ENCODE results near the gene NUP188. TPM values are rescaled to one million over a fixed set of nuclear protein-coding genes. Genes with fewer than 3 reads are reported as not detected.

NUP188 gene
- total and polyA plus RNA-seq, 10 of the 15 experiments (the other 5 are each of a cell fraction or from before 2014, with no cell fraction given) = 1.4 to 73.7 (median 48.9) TPM

DNA sequence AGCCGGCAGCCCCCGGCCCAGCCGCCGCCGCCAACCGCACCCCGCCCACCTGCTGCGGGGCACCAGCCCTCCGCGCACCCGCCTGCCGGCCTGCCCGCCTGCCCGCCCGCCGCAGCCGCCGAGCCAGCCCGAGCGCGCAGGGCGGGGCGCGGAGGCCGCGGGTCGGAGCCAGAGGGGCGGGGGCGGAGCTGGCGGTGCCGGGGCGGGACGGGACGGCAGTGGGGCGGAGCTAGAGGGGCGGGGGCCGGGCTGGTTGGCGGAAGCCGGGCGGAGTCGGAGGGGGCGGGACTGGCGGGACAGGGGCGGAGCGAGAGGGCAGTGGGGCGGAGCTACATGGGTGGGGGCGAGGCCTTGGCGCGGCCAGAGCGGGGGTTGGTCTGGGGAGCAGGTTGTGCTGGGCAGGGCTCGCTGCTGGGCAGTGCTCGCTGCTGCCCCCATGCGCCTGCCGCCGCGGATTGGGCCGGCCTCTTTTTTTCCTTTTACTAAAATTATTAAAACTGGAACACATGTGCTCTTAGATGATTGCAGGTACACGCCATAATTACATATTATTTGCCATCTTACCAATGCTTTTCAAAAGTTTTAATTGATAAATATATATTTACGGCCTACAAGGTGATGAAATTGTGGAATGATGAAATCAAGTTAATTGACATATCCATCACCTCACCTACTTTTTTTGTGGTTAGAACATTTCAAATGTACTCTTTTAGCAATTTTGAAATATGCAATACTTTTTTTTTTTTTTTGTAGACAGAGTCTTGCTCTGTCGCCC is 80.9 kb downstream of the NUP188 start, which contains the start of gene SH3GLB2 (continued):
- TF ChIP-seq, protein P1, sequence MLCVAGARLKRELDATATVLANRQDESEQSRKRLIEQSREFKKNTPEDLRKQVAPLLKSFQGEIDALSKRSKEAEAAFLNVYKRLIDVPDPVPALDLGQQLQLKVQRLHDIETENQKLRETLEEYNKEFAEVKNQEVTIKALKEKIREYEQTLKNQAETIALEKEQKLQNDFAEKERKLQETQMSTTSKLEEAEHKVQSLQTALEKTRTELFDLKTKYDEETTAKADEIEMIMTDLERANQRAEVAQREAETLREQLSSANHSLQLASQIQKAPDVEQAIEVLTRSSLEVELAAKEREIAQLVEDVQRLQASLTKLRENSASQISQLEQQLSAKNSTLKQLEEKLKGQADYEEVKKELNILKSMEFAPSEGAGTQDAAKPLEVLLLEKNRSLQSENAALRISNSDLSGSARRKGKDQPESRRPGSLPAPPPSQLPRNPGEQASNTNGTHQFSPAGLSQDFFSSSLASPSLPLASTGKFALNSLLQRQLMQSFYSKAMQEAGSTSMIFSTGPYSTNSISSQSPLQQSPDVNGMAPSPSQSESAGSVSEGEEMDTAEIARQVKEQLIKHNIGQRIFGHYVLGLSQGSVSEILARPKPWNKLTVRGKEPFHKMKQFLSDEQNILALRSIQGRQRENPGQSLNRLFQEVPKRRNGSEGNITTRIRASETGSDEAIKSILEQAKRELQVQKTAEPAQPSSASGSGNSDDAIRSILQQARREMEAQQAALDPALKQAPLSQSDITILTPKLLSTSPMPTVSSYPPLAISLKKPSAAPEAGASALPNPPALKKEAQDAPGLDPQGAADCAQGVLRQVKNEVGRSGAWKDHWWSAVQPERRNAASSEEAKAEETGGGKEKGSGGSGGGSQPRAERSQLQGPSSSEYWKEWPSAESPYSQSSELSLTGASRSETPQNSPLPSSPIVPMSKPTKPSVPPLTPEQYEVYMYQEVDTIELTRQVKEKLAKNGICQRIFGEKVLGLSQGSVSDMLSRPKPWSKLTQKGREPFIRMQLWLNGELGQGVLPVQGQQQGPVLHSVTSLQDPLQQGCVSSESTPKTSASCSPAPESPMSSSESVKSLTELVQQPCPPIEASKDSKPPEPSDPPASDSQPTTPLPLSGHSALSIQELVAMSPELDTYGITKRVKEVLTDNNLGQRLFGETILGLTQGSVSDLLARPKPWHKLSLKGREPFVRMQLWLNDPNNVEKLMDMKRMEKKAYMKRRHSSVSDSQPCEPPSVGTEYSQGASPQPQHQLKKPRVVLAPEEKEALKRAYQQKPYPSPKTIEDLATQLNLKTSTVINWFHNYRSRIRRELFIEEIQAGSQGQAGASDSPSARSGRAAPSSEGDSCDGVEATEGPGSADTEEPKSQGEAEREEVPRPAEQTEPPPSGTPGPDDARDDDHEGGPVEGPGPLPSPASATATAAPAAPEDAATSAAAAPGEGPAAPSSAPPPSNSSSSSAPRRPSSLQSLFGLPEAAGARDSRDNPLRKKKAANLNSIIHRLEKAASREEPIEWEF (IDR thresholded peaks at IDR 0.05; ENCODE audit: insufficient replicate concordance, low read depth, low read length) = no peak
- TF ChIP-seq SREBF2 (IDR thresholded peaks at IDR 0.05; ENCODE audit: low read length) (no peak), HCFC1 (IDR thresholded peaks at IDR 0.05; ENCODE audit: low read length) (no peak), HDGF (IDR thresholded peaks at IDR 0.05) (no peak), NFIC (IDR thresholded peaks at IDR 0.05; ENCODE audit: low read depth, low read length) (no peak), POLR2AphosphoS2 (IDR thresholded peaks at IDR 0.05; ENCODE audit: low read depth, low read length) (no peak), NFXL1 (IDR thresholded peaks at IDR 0.05; ENCODE audit: borderline replicate concordance) (no peak), TCF12 (IDR thresholded peaks at IDR 0.05; ENCODE audit: low read depth, low read length) (no peak), SUZ12 (IDR thresholded peaks at IDR 0.05; ENCODE audit: unreplicated experiment) (no peak), NR2C1 (IDR thresholded peaks at IDR 0.05) (no peak), IKZF2 (IDR thresholded peaks at IDR 0.05) (no peak), ZNF384 (IDR thresholded peaks at IDR 0.05; ENCODE audit: borderline replicate concordance, low read depth, low read length) (peak; percentile 42; the same call in 1 of the 2 replicates), PAX8 (IDR thresholded peaks at IDR 0.05) (no peak), RAD21 (IDR thresholded peaks at IDR 0.05; ENCODE audit: insufficient read depth, low read depth, low read length) (peak; percentile 22; the same call in 1 of the 2 replicates), CEBPB (IDR thresholded peaks at IDR 0.05; ENCODE audit: borderline replicate concordance in 1 of 2, low read depth in 2 of 2, low read length in 2 of 2) (no peak)
- TF ChIP-seq, protein P2, sequence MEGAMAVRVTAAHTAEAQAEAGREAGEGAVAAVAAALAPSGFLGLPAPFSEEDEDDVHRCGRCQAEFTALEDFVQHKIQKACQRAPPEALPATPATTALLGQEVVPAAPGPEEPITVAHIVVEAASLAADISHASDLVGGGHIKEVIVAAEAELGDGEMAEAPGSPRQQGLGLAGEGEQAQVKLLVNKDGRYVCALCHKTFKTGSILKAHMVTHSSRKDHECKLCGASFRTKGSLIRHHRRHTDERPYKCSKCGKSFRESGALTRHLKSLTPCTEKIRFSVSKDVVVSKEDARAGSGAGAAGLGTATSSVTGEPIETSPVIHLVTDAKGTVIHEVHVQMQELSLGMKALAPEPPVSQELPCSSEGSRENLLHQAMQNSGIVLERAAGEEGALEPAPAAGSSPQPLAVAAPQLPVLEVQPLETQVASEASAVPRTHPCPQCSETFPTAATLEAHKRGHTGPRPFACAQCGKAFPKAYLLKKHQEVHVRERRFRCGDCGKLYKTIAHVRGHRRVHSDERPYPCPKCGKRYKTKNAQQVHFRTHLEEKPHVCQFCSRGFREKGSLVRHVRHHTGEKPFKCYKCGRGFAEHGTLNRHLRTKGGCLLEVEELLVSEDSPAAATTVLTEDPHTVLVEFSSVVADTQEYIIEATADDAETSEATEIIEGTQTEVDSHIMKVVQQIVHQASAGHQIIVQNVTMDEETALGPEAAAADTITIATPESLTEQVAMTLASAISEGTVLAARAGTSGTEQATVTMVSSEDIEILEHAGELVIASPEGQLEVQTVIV (IDR thresholded peaks at IDR 0.05; ENCODE audit: borderline replicate concordance, partially characterized antibody) = no peak
- TF ChIP-seq, protein P3, sequence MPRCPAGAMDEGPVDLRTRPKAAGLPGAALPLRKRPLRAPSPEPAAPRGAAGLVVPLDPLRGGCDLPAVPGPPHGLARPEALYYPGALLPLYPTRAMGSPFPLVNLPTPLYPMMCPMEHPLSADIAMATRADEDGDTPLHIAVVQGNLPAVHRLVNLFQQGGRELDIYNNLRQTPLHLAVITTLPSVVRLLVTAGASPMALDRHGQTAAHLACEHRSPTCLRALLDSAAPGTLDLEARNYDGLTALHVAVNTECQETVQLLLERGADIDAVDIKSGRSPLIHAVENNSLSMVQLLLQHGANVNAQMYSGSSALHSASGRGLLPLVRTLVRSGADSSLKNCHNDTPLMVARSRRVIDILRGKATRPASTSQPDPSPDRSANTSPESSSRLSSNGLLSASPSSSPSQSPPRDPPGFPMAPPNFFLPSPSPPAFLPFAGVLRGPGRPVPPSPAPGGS (IDR thresholded peaks at IDR 0.05; ENCODE audit: borderline replicate concordance, insufficient read depth, low read depth, low read length, poor library complexity, severe bottlenecking) = no peak
- TF ChIP-seq, protein P4, sequence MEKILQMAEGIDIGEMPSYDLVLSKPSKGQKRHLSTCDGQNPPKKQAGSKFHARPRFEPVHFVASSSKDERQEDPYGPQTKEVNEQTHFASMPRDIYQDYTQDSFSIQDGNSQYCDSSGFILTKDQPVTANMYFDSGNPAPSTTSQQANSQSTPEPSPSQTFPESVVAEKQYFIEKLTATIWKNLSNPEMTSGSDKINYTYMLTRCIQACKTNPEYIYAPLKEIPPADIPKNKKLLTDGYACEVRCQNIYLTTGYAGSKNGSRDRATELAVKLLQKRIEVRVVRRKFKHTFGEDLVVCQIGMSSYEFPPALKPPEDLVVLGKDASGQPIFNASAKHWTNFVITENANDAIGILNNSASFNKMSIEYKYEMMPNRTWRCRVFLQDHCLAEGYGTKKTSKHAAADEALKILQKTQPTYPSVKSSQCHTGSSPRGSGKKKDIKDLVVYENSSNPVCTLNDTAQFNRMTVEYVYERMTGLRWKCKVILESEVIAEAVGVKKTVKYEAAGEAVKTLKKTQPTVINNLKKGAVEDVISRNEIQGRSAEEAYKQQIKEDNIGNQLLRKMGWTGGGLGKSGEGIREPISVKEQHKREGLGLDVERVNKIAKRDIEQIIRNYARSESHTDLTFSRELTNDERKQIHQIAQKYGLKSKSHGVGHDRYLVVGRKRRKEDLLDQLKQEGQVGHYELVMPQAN (conservative IDR thresholded peaks at IDR 0.05) = 0 out of 2 replicates have a peak, but pooled peaks have one; percentile 5

All from GM12878 (cell line).